GM19452 (cell line): Measurements from ENCODE around the gene TEAD3.
"Not testable (repeated sequence)": the region's sequence is repeated elsewhere in the genome, so short reads cannot be mapped to it uniquely, and the experiment has no call there.

ENCODE experiments used
- ATAC-seq: cut with Tn5 transposase; IDR thresholded peaks from one replicate; pipeline ENCODE4 v1.9.1; 2021; ENCODE audit not compliant: unreplicated experiment

TEAD3 gene

GRCh38 chr6:35496841-35497570, at the start of gene TEAD3:
TSS of gene TEAD3 (minus strand) at chr6:35497079.
- ATAC-seq: peak; percentile 60

- ATAC-seq: no peak
Measured at GRCh38 chr6:35544769-35545361, 48.0 kb upstream of the TEAD3 start.

- no peak for ATAC-seq
Measured at GRCh38 chr6:35543459-35544193, 46.7 kb upstream of the TEAD3 start.

- ATAC-seq: no peak
Measured at GRCh38 chr6:35541836-35542235, 45.0 kb upstream of the TEAD3 start.

GRCh38 chr6:35539223-35539622, 42.3 kb upstream of the TEAD3 start:
- ATAC-seq: no peak

GRCh38 chr6:35535847-35536246, 39.0 kb upstream of the TEAD3 start:
- ATAC-seq: not testable (repeated sequence)

GRCh38 chr6:35534407-35535170, 37.7 kb upstream of the TEAD3 start:
- ATAC-seq: no peak

GRCh38 chr6:35533981-35534380, 37.1 kb upstream of the TEAD3 start:
- ATAC-seq: no peak

GRCh38 chr6:35532126-35532525, 35.2 kb upstream of the TEAD3 start:
- ATAC-seq: no peak

- ATAC-seq: no peak
Measured at GRCh38 chr6:35524380-35525020, 27.6 kb upstream of the TEAD3 start.

GRCh38 chr6:35522660-35523658, 26.1 kb upstream of the TEAD3 start:
- ATAC-seq: no peak

GRCh38 chr6:35522151-35522550, 25.3 kb upstream of the TEAD3 start:
- ATAC-seq: no peak

- ATAC-seq: no peak
Measured at GRCh38 chr6:35521235-35521634, 24.4 kb upstream of the TEAD3 start.

GRCh38 chr6:35519313-35520015, 22.6 kb upstream of the TEAD3 start:
- ATAC-seq: no peak

- no peak for ATAC-seq
Measured at GRCh38 chr6:35518566-35519312, 21.9 kb upstream of the TEAD3 start.

GRCh38 chr6:35517978-35518377, 21.1 kb upstream of the TEAD3 start:
- ATAC-seq: not testable (repeated sequence)

- no peak for ATAC-seq
Measured at GRCh38 chr6:35516712-35517111, 19.8 kb upstream of the TEAD3 start.

GRCh38 chr6:35515939-35516338, 19.1 kb upstream of the TEAD3 start:
- ATAC-seq: not testable (repeated sequence)
